ENCODE data around the gene ANKRD11. TPM values are rescaled to one million over a fixed set of nuclear protein-coding genes. Genes with fewer than 3 reads are reported as not detected.

Gene ANKRD11
- total RNA-seq, 1 experiment from 2014 or later, result 297 TPM

DNA sequence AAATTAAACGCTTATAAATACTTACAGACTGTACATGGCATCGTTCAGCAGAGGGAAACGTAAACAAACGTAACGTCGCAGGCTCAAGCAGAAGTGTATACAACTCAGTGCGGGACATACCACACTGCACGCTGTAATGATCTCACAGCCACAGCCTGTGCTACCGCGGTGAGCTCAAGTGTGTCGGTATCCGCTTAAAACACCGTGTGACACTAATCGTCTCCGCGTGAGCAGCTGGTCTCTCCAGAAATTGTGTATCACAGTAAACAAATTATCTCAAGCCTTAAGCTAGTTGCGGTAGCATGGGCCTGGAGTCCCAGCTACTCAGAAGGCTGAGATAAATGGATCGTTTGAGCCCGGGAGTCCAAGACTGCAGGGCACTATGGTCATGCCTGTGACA is 115.3 kb downstream of the ANKRD11 start:
- BruUV-seq (replicated peaks), result no TSS peak
- H3K27me3 Mint-ChIP-seq (ENCODE audit: insufficient read depth, unreplicated experiment), result no peaks in the 10 kb centered on the region
- peaks cover 33% of the 10 kb centered on the region for H3K4me1 ChIP-seq
- no peaks in the 10 kb centered on the region for H3K9me3 ChIP-seq
- TF ChIP-seq, protein P1, sequence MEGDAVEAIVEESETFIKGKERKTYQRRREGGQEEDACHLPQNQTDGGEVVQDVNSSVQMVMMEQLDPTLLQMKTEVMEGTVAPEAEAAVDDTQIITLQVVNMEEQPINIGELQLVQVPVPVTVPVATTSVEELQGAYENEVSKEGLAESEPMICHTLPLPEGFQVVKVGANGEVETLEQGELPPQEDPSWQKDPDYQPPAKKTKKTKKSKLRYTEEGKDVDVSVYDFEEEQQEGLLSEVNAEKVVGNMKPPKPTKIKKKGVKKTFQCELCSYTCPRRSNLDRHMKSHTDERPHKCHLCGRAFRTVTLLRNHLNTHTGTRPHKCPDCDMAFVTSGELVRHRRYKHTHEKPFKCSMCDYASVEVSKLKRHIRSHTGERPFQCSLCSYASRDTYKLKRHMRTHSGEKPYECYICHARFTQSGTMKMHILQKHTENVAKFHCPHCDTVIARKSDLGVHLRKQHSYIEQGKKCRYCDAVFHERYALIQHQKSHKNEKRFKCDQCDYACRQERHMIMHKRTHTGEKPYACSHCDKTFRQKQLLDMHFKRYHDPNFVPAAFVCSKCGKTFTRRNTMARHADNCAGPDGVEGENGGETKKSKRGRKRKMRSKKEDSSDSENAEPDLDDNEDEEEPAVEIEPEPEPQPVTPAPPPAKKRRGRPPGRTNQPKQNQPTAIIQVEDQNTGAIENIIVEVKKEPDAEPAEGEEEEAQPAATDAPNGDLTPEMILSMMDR (IDR thresholded peaks at IDR 0.05; ENCODE audit: insufficient read depth in 1 of 2, low read depth in 1 of 2, low read length in 1 of 2, severe bottlenecking in 1 of 2, unreplicated experiment in 1 of 2), result no peak
- no peak overlapping the region for H3K4me3 Mint-ChIP-seq (ENCODE audit: unreplicated experiment)
- CTCF ChIA-PET, result interaction anchor here (0.5 kb wide), 1 partner anchor 117 kb away, joined by 4 read pairs; no protein-coding TSS in a partner anchor
- H3K27me3 ChIP-seq (replicated peaks; ENCODE audit: control insufficient read depth, insufficient read depth, low read length), result no peaks in the 10 kb centered on the region
- H3K36me3 Mint-ChIP-seq (ENCODE audit: insufficient read depth, unreplicated experiment), result peaks cover 93% of the 10 kb centered on the region
- intact Hi-C loops (cut with micrococcal nuclease; ENCODE audit: unreplicated experiment), result no loop called here
- H3K4me3 ChIP-seq (ENCODE audit: low read depth, low read length), result no peak overlapping the region
- POLR2A ChIA-PET, result no interaction called here
- H3K9me3 Mint-ChIP-seq (ENCODE audit: unreplicated experiment), result no peaks in the 10 kb centered on the region
- H3K36me3 ChIP-seq (ENCODE audit: control insufficient read depth, insufficient read depth, low read length), result no peaks in the 10 kb centered on the region
- no peak for DNase-seq
- no peak overlapping the region for H3K27ac Mint-ChIP-seq (ENCODE audit: unreplicated experiment)
- peaks cover 53% of the 10 kb centered on the region for H3K4me1 Mint-ChIP-seq (ENCODE audit: low read depth, unreplicated experiment)

DNA sequence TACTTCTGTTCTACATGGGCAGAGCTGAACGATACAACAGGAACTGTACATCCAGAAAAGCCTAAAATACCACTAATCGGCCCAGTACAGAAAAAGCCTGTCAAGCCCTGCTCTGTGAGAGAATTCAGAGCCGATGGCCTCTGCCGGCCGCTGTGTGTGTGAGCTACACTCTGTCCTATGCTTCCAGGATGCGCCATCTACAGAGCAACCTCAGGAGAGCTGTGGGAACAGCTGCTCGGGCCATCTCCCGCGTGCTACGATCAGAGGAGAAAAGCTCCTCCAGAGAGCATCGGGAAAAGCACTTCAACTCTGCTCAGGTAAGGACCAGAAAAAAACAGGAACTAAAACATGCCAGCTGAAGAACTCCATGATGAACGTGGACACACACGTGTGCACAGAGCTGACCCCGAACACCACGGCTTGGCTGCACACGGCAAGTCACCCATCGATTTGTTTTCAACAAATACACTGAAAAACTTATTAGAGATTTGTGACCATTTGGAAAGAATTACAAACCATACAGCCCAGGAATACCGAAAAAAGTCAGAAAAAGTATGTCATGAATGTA is 115.9 kb downstream of the ANKRD11 start:
- POLR2A ChIA-PET, result no interaction called here
- no peak overlapping the region for H3K27ac Mint-ChIP-seq (ENCODE audit: unreplicated experiment)
- peaks cover 53% of the 10 kb centered on the region for H3K4me1 Mint-ChIP-seq (ENCODE audit: low read depth, unreplicated experiment)

DNA sequence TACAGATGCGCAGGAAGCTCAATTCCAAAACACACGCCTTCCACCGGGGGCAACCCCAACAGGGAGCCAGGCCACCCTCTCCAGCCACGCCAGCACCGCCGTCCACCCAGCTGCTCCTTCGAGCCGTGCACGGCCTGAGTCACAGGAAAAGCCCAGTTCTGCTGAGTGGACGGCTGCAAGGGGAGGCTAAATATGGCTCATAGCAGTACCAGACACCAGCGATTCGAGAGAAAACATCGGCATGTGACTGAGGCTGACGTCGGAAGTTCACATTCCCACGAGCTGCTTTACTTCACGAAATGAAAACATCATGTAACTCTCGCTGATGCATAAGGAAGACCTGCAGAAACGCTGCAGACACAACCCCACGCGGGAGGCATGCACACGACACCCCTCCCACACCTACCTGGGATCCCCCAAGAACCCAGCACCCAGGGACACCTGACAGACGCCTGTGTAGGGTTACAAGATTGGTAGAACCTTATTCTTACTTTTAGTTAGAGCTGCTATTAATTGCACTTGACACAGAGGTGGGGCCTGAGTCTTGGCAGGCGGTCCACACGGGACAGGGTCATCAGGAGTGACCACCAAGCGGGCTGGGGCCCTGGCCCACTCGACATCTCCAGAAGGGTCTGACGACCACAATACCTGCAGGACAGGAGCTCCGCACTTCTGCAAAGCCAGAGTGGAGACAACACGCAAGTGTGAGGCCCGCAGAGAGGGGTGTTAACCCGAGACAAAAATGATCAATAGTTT is 116.8 kb downstream of the ANKRD11 start:
- BruUV-seq (replicated peaks), result no TSS peak
- CTCF ChIA-PET, result no interaction called here
- no peak overlapping the region for H3K4me3 ChIP-seq (ENCODE audit: low read depth, low read length)
- Mint-ChIP-seq H3K36me3 (ENCODE audit: insufficient read depth, unreplicated experiment) (peaks cover 93% of the 10 kb centered on the region), H3K27me3 (ENCODE audit: insufficient read depth, unreplicated experiment) (no peaks in the 10 kb centered on the region), H3K4me1 (ENCODE audit: low read depth, unreplicated experiment) (peaks cover 61% of the 10 kb centered on the region), H3K4me3 (ENCODE audit: unreplicated experiment) (no peak overlapping the region), H3K27ac (ENCODE audit: unreplicated experiment) (no peak overlapping the region), H3K9me3 (ENCODE audit: unreplicated experiment) (no peaks in the 10 kb centered on the region)
- TF ChIP-seq, protein P1 (IDR thresholded peaks at IDR 0.05; ENCODE audit: insufficient read depth in 1 of 2, low read depth in 1 of 2, low read length in 1 of 2, severe bottlenecking in 1 of 2, unreplicated experiment in 1 of 2), result no peak
- no peaks in the 10 kb centered on the region for H3K9me3 ChIP-seq
- H3K36me3 ChIP-seq (ENCODE audit: control insufficient read depth, insufficient read depth, low read length), result no peaks in the 10 kb centered on the region
- H3K27me3 ChIP-seq (replicated peaks; ENCODE audit: control insufficient read depth, insufficient read depth, low read length), result no peaks in the 10 kb centered on the region
- DNase-seq, result peak in 1 of 2 experiments; percentile 32
- intact Hi-C loops (cut with micrococcal nuclease; ENCODE audit: unreplicated experiment), result no loop called here
- POLR2A ChIA-PET, result no interaction called here
- peaks cover 39% of the 10 kb centered on the region for H3K4me1 ChIP-seq

More for the DNA sequence above, 115.9 kb downstream of the ANKRD11 start:
- Mint-ChIP-seq H3K9me3 (ENCODE audit: unreplicated experiment) (no peaks in the 10 kb centered on the region), H3K4me3 (ENCODE audit: unreplicated experiment) (no peak overlapping the region), H3K36me3 (ENCODE audit: insufficient read depth, unreplicated experiment) (peaks cover 93% of the 10 kb centered on the region), H3K27me3 (ENCODE audit: insufficient read depth, unreplicated experiment) (no peaks in the 10 kb centered on the region)
- DNase-seq, result no peak
- Histone ChIP-seq H3K4me3 (ENCODE audit: low read depth, low read length) (no peak overlapping the region), H3K4me1 (peaks cover 39% of the 10 kb centered on the region), H3K27me3 (replicated peaks; ENCODE audit: control insufficient read depth, insufficient read depth, low read length) (no peaks in the 10 kb centered on the region), H3K36me3 (ENCODE audit: control insufficient read depth, insufficient read depth, low read length) (no peaks in the 10 kb centered on the region), H3K9me3 (no peaks in the 10 kb centered on the region)
- TF ChIP-seq, protein P1 (IDR thresholded peaks at IDR 0.05; ENCODE audit: insufficient read depth in 1 of 2, low read depth in 1 of 2, low read length in 1 of 2, severe bottlenecking in 1 of 2, unreplicated experiment in 1 of 2), result no peak
- no TSS peak for BruUV-seq (replicated peaks)
- CTCF ChIA-PET, result no interaction called here
- intact Hi-C loops (cut with micrococcal nuclease; ENCODE audit: unreplicated experiment), result no loop called here

Measured in Caco-2 (cell line).